Glutamatergic neuron (in vitro differentiated cells): ENCODE data around the gene WDR20. TPM values are rescaled to one million over a fixed set of nuclear protein-coding genes. Genes with fewer than 3 reads are reported as not detected.
A peak's percentile ranks its signal among the peaks of the same experiment; 100 is the strongest.

Experiments
- DNase-seq: peaks from one replicate; pipeline ENCODE4 v3.0.0; 2022
- H3K27ac Mint-ChIP-seq: one replicate; pipeline ENCODE4 v1.8.0; 2020; ENCODE audit warnings: mild to moderate bottlenecking, mixed read lengths, inconsistent platforms; ENCODE audit not compliant: unreplicated experiment
- H3K27me3 Mint-ChIP-seq: one replicate; pipeline ENCODE4 v1.8.0; 2020; ENCODE audit warnings: mild to moderate bottlenecking, moderate library complexity, mixed read lengths, inconsistent platforms; ENCODE audit not compliant: unreplicated experiment
- H3K36me3 Mint-ChIP-seq: one replicate; pipeline ENCODE4 v1.8.0; 2020; ENCODE audit warnings: mild to moderate bottlenecking, mixed read lengths, inconsistent platforms; ENCODE audit not compliant: unreplicated experiment
- H3K4me1 Mint-ChIP-seq: one replicate; pipeline ENCODE4 v1.8.0; 2020; ENCODE audit warnings: mild to moderate bottlenecking, low read depth, mixed read lengths, inconsistent platforms; ENCODE audit not compliant: unreplicated experiment
- H3K4me3 Mint-ChIP-seq: one replicate; pipeline ENCODE4 v1.8.0; 2020; ENCODE audit warnings: mild to moderate bottlenecking, mixed read lengths, inconsistent platforms; ENCODE audit not compliant: unreplicated experiment
- H3K9me3 Mint-ChIP-seq: one replicate; pipeline ENCODE4 v1.8.0; 2020; ENCODE audit warnings: mild to moderate bottlenecking, moderate library complexity, mixed read lengths, inconsistent platforms; ENCODE audit not compliant: unreplicated experiment
- long read RNA-seq: library from polyadenylated mRNA; unstranded; transcript quantifications from one replicate; pipeline ENCODE4 v2.0.0, GENCODE V29; 2020; ENCODE audit not compliant: unreplicated experiment
- total RNA-seq: library from RNA; stranded (reverse); fragmentation: NEBNext Ultra II Directional; extraction: Animal tissue kit (Norgen Biotek cat#: 25700); gene quantifications from one replicate; pipeline ENCODE4 v1.2.1, GENCODE V29; 2021; ENCODE audit not compliant: unreplicated experiment
- TF ChIP-seq, protein P1 (sequence below): fragments of 200-600 bp; sonication (generic); IDR thresholded peaks from one replicate; pipeline ENCODE4 v1.5.0; 2021; ENCODE audit not compliant: partially characterized antibody, unreplicated experiment

WDR20 gene, protein sequence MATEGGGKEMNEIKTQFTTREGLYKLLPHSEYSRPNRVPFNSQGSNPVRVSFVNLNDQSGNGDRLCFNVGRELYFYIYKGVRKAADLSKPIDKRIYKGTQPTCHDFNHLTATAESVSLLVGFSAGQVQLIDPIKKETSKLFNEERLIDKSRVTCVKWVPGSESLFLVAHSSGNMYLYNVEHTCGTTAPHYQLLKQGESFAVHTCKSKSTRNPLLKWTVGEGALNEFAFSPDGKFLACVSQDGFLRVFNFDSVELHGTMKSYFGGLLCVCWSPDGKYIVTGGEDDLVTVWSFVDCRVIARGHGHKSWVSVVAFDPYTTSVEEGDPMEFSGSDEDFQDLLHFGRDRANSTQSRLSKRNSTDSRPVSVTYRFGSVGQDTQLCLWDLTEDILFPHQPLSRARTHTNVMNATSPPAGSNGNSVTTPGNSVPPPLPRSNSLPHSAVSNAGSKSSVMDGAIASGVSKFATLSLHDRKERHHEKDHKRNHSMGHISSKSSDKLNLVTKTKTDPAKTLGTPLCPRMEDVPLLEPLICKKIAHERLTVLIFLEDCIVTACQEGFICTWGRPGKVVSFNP
- total RNA-seq, result 38.1 TPM
- long read RNA-seq, transcript WDR20-204 (3 exons, 2,391 nt), result major isoform, 9 of 22 reads
- long read RNA-seq, partial matches to known transcripts, result 1 of 22 reads
- long read RNA-seq, other reads (novel, unspliced or antisense), result 8 of 22 reads

DNA sequence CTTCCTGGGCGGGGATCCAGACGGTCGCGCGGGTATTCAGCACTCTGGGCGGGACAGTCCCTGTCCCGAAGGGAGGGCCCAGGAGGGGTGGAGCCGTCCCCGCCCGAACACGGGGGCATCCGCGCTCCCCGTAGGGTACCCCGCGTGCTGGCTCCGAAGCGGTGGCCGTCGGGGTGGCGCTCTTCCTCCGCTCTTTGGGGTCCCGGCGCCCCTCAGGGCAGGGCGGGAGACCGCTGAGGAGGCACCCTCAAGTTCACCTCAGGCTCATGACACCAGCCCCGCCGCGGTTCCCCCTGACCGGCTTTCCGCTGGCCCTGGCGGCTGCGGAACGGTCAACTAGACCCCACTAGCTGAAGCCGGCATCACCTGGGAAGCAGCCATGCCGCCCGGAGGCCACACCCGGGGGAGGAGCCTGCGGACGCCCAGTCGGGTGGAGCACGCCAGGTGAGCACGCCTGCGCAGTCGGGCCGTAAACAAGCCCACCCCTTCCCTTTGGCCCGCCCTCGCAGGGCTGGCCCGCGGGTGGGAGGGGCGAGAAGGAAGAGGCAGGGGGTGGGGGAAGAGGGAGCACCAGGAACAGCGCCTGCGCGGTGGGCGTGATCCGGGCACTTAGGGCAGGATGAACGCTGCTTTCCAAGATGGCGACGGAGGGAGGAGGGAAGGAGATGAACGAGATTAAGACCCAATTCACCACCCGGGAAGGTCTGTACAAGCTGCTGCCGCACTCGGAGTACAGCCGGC is at the start of gene WDR20:
Gene WDR20 (plus strand): TSS at position 612 of the 741 bp plus-strand sequence. CDS start 27 bp downstream, at position 639.
- peaks cover 7% of the 10 kb centered on the region for H3K9me3 Mint-ChIP-seq
- peaks cover 13% of the 10 kb centered on the region for H3K4me1 Mint-ChIP-seq
- TF ChIP-seq, protein P1, sequence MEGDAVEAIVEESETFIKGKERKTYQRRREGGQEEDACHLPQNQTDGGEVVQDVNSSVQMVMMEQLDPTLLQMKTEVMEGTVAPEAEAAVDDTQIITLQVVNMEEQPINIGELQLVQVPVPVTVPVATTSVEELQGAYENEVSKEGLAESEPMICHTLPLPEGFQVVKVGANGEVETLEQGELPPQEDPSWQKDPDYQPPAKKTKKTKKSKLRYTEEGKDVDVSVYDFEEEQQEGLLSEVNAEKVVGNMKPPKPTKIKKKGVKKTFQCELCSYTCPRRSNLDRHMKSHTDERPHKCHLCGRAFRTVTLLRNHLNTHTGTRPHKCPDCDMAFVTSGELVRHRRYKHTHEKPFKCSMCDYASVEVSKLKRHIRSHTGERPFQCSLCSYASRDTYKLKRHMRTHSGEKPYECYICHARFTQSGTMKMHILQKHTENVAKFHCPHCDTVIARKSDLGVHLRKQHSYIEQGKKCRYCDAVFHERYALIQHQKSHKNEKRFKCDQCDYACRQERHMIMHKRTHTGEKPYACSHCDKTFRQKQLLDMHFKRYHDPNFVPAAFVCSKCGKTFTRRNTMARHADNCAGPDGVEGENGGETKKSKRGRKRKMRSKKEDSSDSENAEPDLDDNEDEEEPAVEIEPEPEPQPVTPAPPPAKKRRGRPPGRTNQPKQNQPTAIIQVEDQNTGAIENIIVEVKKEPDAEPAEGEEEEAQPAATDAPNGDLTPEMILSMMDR, result no peak
- no peaks in the 10 kb centered on the region for H3K36me3 Mint-ChIP-seq
- DNase-seq, result peak; percentile 99
- peaks cover 3% of the 10 kb centered on the region for H3K27me3 Mint-ChIP-seq
- H3K27ac Mint-ChIP-seq, result peak within 1 kb of the TSS; percentile 93
- peak within 1 kb of the TSS; percentile 92 for H3K4me3 Mint-ChIP-seq

DNA sequence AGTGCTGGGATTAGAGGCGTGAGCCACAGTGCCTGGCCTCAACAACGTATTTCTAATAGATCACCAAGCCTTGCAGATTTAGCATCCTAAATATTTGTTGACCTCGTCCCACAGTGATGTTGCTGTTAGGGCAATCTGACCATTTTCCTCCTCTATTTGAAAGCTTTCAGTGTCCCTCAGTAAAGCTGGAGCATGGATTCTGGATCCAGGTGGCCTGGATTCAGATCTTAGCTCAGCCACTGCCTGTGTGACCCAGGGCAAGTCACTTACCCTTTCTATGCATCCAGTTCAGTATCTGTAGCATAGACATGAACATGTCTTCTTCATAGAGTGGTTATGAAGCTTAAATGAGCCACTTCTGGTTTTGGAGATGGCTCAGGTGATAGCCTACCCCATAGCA is 49.0 kb upstream of the WDR20 start:
- H3K4me1 Mint-ChIP-seq, result peaks cover 13% of the 10 kb centered on the region
- peaks cover 10% of the 10 kb centered on the region for H3K9me3 Mint-ChIP-seq
- H3K27me3 Mint-ChIP-seq, result peaks cover 17% of the 10 kb centered on the region
- TF ChIP-seq, protein P1, result no peak
- H3K4me3 Mint-ChIP-seq, result no peak overlapping the region
- H3K36me3 Mint-ChIP-seq, result no peaks in the 10 kb centered on the region
- H3K27ac Mint-ChIP-seq, result no peak overlapping the region
- no peak for DNase-seq

DNA sequence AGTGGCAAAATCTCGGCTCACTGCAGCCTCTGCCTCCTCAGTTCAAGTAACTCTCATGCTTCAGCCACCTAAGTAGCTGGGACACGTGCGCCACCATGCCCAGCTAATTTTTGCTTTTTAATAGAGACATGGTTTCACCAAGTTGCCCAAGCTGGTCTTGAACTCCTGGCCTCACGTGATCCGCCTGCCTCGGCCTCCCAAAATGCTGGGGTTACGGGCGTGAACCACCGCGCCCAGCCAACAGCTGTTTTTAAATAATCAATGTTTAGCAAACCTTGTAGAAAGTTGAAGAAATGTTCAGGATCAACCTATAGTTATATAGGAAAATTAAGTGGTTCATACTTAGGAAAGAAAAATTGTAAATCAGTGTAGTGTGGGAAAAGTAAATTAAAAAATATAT is 46.9 kb upstream of the WDR20 start:
- no peaks in the 10 kb centered on the region for H3K36me3 Mint-ChIP-seq

DNA sequence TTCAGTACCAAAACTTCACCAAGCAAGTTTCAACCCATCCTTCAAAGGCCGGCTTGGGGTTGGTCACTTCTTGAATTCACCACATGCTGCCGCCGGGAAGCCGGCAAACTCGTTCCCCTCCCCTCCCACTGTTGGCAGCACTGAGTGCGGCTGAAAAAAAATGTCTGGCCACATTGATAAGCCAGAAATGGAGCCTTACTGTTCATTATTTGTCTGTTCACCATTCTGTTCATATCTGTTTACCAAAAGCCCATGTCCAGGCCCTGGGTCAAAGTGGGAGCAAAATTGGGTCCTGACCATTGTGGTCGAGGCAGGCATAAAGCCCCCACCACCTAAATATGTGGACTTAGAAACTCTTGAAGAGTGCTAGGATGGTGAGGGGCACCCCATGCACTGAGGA is 45.6 kb upstream of the WDR20 start:
- H3K27ac Mint-ChIP-seq, result no peak overlapping the region
- peaks cover 6% of the 10 kb centered on the region for H3K9me3 Mint-ChIP-seq
- peaks cover 6% of the 10 kb centered on the region for H3K27me3 Mint-ChIP-seq
- TF ChIP-seq, protein P1, result no peak
- no peaks in the 10 kb centered on the region for H3K36me3 Mint-ChIP-seq
- H3K4me3 Mint-ChIP-seq, result no peak overlapping the region
- DNase-seq, result no peak
- peaks cover 18% of the 10 kb centered on the region for H3K4me1 Mint-ChIP-seq

More for the DNA sequence above, 46.9 kb upstream of the WDR20 start:
- peaks cover 7% of the 10 kb centered on the region for H3K9me3 Mint-ChIP-seq
- no peak overlapping the region for H3K27ac Mint-ChIP-seq
- DNase-seq, result no peak
- peaks cover 12% of the 10 kb centered on the region for H3K27me3 Mint-ChIP-seq
- TF ChIP-seq, protein P1, result no peak
- H3K4me1 Mint-ChIP-seq, result peaks cover 20% of the 10 kb centered on the region
- H3K4me3 Mint-ChIP-seq, result no peak overlapping the region
